Measurements from ENCODE around the gene BBX.

GRCh38 chr3:107562969-107563529, 40.3 kb downstream of the BBX start:
- TF ChIP-seq MXI1 (IDR thresholded peaks at IDR 0.05; ENCODE audit: borderline replicate concordance, low read depth, low read length) (no peak), BHLHE40 (IDR thresholded peaks at IDR 0.05; ENCODE audit: low read depth, low read length) (no peak), RCOR1 (IDR thresholded peaks at IDR 0.05; ENCODE audit: insufficient replicate concordance, low read length) (no peak), MAFK (IDR thresholded peaks at IDR 0.05; ENCODE audit: low read depth, low read length) (no peak)
- TF ChIP-seq, protein P1, sequence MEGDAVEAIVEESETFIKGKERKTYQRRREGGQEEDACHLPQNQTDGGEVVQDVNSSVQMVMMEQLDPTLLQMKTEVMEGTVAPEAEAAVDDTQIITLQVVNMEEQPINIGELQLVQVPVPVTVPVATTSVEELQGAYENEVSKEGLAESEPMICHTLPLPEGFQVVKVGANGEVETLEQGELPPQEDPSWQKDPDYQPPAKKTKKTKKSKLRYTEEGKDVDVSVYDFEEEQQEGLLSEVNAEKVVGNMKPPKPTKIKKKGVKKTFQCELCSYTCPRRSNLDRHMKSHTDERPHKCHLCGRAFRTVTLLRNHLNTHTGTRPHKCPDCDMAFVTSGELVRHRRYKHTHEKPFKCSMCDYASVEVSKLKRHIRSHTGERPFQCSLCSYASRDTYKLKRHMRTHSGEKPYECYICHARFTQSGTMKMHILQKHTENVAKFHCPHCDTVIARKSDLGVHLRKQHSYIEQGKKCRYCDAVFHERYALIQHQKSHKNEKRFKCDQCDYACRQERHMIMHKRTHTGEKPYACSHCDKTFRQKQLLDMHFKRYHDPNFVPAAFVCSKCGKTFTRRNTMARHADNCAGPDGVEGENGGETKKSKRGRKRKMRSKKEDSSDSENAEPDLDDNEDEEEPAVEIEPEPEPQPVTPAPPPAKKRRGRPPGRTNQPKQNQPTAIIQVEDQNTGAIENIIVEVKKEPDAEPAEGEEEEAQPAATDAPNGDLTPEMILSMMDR (conservative IDR thresholded peaks at IDR 0.05; ENCODE audit: low read depth, low read length): no peak

Measured in IMR-90 (cell line).